HepG2 (cell line): ENCODE measurements around the gene DNAAF8.

ENCODE experiments used
- GABPA ChIP-seq, 2 experiments: IDR thresholded peaks; 2 replicates each; pipeline ENCODE4 v1.6.1; 2011 to 2016; ENCODE audit warnings: low read depth in 2 of 2, low read length in 1 of 2, missing biosample characterization in 1 of 2, missing genetic modification characterization in 1 of 2
- IRF2 ChIP-seq: IDR thresholded peaks from 2 replicates; pipeline ENCODE4 v1.6.1; 2018; ENCODE audit warnings: missing genetic modification reagents, missing compliant biosample characterization
- MAFK ChIP-seq, 2 experiments: IDR thresholded peaks in 1 of 2; conservative IDR thresholded peaks in 1 of 2; 2 replicates each; pipeline ENCODE4 v1.6.1; 2011; ENCODE audit warnings: improper control_type of control experiment in 2 of 2, low read length in 2 of 2
- MLX ChIP-seq: IDR thresholded peaks from 2 replicates; pipeline ENCODE4 v1.6.1; 2016
- ZNF639 ChIP-seq: conservative IDR thresholded peaks from 2 replicates; pipeline ENCODE4 v1.6.1; 2018; ENCODE audit warnings: missing genetic modification reagents

- no peak for TF ChIP-seq MLX
- no peak for TF ChIP-seq ZNF639
- no peak for TF ChIP-seq IRF2 (CRISPR knock-in tag)
- no peak for TF ChIP-seq GABPA (IDR thresholded peaks at IDR 0.05; ENCODE audit: low read depth, low read length)
- TF ChIP-seq GABPA (CRISPR knock-in tag; IDR thresholded peaks at IDR 0.05; ENCODE audit: low read depth) = no peak
- TF ChIP-seq MAFK (conservative IDR thresholded peaks at IDR 0.05 in 1 of 2, IDR thresholded peaks at IDR 0.05 in 1 of 2; ENCODE audit: low read length in 2 of 2) = no peak
These were observed 51.6 kb downstream of the DNAAF8 start for GRCh38 chr16:4785758-4786433.
